Measurements from ENCODE around the gene ZBTB7A.

ZBTB7A gene

DNA sequence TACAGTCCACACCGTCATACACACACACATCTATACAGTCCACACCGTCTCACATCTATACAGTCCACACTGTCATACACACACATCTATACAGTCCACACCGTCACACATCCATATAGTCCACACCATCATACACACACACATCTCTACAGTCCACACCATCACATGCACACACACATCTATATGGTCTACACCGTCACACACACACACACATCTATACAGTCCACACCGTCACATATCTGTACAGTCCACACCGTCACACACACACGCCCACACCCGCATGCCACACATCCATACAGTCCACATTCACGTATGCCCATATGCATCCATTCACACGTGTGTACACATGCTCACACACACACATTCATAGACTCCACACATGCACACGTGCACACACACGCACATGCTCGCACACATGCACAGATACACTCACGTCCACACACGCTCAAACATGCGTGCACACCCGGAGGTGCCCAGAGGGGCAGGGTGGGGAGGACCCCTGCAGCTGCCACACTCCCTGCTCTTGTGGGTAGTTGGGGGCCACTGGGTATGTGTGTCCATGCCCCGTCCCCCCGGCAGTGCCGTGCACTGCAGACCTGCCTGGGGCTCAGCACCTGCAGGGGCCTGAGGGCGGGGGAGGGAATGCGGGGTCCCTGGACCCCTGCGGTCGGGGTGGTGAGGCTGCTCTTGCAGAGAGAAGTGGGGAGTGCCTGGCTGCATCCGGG, 30.0 kb downstream of the ZBTB7A start:
- no peak for DNase-seq (ENCODE audit: low read depth)
- in situ Hi-C loops (cut with HindIII; ENCODE audit: low sequenced_read_pairs) = no loop called here
- no peak overlapping the region for H3K4me3 ChIP-seq (ENCODE audit: low read depth, low read length)
- TF ChIP-seq, protein P1, sequence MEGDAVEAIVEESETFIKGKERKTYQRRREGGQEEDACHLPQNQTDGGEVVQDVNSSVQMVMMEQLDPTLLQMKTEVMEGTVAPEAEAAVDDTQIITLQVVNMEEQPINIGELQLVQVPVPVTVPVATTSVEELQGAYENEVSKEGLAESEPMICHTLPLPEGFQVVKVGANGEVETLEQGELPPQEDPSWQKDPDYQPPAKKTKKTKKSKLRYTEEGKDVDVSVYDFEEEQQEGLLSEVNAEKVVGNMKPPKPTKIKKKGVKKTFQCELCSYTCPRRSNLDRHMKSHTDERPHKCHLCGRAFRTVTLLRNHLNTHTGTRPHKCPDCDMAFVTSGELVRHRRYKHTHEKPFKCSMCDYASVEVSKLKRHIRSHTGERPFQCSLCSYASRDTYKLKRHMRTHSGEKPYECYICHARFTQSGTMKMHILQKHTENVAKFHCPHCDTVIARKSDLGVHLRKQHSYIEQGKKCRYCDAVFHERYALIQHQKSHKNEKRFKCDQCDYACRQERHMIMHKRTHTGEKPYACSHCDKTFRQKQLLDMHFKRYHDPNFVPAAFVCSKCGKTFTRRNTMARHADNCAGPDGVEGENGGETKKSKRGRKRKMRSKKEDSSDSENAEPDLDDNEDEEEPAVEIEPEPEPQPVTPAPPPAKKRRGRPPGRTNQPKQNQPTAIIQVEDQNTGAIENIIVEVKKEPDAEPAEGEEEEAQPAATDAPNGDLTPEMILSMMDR (IDR thresholded peaks at IDR 0.05; ENCODE audit: low read depth, low read length, missing control alignments) = no peak

DNA sequence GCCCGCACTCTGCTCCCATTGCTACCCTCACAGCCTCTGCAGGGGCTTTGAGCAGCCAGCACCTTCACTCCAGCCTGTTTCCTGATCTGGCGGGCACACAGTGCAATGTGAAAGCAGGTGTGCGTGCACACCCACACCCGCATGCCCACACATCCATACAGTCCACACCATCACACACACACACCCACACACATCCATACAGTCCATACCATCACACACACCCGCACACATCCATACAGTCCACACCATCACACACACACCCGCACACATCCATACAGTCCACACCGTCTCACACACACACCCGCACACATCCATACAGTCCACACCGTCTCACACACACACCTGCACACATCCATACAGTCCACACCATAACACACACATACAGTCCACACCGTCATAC, 31.1 kb downstream of the ZBTB7A start:
- in situ Hi-C loops (cut with HindIII; ENCODE audit: low sequenced_read_pairs) = no loop called here
- no peak for DNase-seq (ENCODE audit: low read depth)
- TF ChIP-seq, protein P1 (IDR thresholded peaks at IDR 0.05; ENCODE audit: low read depth, low read length, missing control alignments) = no peak
- no peak overlapping the region for H3K4me3 ChIP-seq (ENCODE audit: low read depth, low read length)

DNA sequence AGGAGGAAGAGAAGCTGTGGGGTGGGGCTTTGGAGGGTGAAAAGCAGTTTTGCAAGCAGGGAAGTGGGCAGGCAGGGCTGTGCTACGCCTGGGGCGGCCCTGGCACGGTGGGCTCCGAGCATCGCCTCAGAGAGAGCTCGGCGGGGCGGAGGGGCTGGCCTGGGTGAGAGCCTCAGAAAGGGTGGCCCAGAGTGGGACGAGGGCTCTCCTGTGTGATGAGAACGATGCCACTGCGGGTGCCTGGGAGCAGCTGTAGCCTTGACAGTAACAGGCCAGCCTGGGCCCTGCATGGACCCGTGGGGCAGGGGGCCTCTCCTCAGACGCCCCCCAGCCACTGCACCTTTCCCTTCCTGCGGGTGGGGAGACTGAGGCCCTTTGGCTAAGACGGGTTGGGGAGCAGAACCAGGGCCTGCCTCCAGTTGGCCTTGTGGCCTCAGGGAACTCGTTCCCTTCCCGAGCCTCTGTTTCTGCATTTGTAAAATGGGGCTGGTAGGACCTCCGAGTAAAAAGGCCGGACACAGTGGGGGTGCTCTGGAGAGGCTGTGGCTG, 31.6 kb downstream of the ZBTB7A start:
- DNase-seq (ENCODE audit: low read depth) = no peak
- in situ Hi-C loops (cut with HindIII; ENCODE audit: low sequenced_read_pairs) = no loop called here
- no peak overlapping the region for H3K4me3 ChIP-seq (ENCODE audit: low read depth, low read length)
- TF ChIP-seq, protein P1 (IDR thresholded peaks at IDR 0.05; ENCODE audit: low read depth, low read length, missing control alignments) = no peak

DNA sequence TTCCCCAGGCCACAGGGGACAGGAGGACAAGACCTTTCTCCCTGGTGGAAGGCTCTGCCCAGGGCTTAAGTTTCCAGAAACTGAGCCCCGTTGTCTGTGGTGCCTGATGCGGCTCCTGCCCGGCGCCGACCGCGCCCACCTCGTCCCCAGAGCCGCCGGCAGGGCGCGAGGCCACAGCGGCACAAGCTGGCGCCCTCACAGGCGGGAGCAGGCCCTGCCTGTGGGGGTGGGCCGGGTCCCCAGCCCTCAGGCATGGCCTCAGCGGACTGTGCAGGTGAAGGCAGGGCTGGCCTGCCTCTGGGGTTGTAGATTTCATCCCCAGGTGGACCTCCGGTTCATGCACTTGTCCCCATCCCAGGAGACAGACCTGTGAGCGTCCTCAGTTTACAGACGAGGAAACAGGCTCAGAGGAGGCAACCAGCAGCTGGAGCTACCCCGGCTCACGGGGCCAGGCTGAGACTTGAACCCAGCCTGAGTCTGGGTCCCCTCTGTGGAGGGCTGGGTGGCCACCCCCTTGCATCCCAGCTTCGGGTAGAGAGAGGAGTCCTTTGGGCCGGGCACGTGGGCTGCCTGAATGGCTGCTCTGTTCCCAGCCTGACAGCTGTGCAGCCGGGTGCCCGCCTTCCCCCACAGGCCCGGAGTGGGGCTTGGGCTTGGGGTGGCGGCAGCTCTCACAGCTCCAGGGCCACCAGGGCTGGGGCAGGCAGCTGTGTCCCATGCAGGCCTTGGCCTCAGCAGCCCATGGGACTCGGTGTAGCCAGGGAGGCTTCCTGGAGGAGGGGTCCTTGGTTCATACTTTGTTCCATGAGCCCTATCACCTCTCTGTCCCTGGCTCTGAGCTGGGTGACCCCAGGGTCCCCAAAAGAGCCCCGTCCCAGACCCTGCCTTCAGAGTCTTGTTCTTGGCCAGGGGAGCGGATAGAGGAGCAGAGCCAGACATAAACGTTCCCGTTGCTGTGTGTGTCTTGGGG, 32.4 kb downstream of the ZBTB7A start:
- DNase-seq (ENCODE audit: low read depth) = no peak
- H3K4me3 ChIP-seq (ENCODE audit: low read depth, low read length) = no peak overlapping the region
- in situ Hi-C loops (cut with HindIII; ENCODE audit: low sequenced_read_pairs) = no loop called here
- TF ChIP-seq, protein P1 (IDR thresholded peaks at IDR 0.05; ENCODE audit: low read depth, low read length, missing control alignments) = no peak

DNA sequence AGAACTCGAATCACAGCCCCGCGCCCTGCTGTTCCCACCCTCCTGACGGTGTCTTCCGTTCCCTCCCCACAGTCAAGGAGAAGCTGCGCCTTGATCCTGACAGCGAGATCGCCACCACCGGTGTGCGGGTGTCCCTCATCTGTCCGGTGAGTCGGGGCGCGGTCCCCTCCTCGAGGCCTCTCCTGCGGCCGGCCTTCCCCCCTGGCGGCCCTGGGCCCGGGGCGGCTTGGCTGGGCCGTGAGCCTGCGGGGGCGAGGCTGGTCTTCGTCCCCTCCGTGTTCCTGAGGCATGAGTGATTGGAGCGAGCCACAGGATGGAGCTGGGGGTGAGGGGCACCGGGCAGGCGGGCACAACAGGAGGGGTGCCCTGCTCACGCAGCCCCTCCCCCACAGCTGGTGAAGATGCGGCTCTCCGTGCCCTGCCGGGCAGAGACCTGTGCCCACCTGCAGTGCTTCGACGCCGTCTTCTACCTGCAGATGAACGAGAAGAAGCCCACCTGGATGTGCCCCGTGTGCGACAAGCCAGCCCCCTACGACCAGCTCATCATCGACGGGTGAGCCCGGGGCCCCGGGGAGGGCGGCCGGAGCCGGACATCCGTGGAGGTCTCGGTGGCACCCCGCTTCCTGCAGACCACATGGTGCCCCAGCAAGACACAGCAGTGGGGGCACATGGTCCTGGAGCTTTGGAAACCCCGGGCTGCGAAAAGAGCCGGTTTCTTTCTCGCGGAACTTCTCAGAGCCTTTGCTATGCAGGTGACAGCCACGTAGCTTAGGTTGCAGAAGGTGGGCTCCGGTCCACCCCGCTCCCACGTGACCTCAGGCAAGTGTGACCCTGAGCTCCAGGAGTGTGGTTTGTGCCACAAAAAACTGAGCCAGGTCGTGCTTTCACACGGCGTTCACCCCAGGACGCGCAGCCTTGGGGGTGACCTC, 33.4 kb downstream of the ZBTB7A start:
- TF ChIP-seq, protein P1 (IDR thresholded peaks at IDR 0.05; ENCODE audit: low read depth, low read length, missing control alignments) = no peak
- in situ Hi-C loops (cut with HindIII; ENCODE audit: low sequenced_read_pairs) = no loop called here
- no peak overlapping the region for H3K4me3 ChIP-seq (ENCODE audit: low read depth, low read length)
- no peak for DNase-seq (ENCODE audit: low read depth)
